Transverse colon (tissue), 4 donors: ENCODE data around the gene SERPINA1. TPM values are rescaled to one million over a fixed set of nuclear protein-coding genes. Genes with fewer than 3 reads are reported as not detected.

Source experiments
- DNase-seq: peaks from one replicate; pipeline ENCODE4 v3.0.0-alpha.2; 2019
- H3K27ac ChIP-seq, 4 donors: fragments of 200-600 bp; sonication (generic); 2 replicates each; pipeline ENCODE4 v1.5.1; 2016 to 2018; ENCODE audit warnings: inconsistent platforms in 4 of 4
- H3K27me3 ChIP-seq: fragments of 200-600 bp; sonication (generic); 2 replicates; pipeline ENCODE4 v1.5.1; 2017; ENCODE audit warnings: inconsistent platforms
- H3K36me3 ChIP-seq, 4 donors: fragments of 200-600 bp; sonication (generic); 2 replicates each; pipeline ENCODE4 v1.5.1; 2017 to 2019; ENCODE audit warnings: inconsistent platforms in 4 of 4
- H3K4me1 ChIP-seq, 4 donors: fragments of 200-600 bp; sonication (generic); 2 replicates each; pipeline ENCODE4 v1.5.1; 2017 to 2020; ENCODE audit warnings: inconsistent platforms in 4 of 4
- H3K4me3 ChIP-seq, 4 donors: fragments of 200-600 bp; sonication (generic); 1 replicate in 1 of 4; 2 replicates in 3 of 4; pipeline versions ENCODE4 v1.5.1 to v1.6.1; 2017 to 2019; ENCODE audit warnings: inconsistent platforms in 4 of 4
- H3K9me3 ChIP-seq, 2 donors: fragments of 200-600 bp; sonication (generic); 2 replicates each; pipeline ENCODE4 v1.5.1; 2017 to 2019; ENCODE audit warnings: inconsistent platforms in 2 of 2
- CTCF ChIP-seq, 5 experiments: fragments of 200-600 bp in 3 of 5; fragments of 450-650 bp in 2 of 5; sonication (generic) in 3 of 5; IDR thresholded peaks; 1 replicate in 2 of 5; 2 replicates in 3 of 5; pipeline ENCODE4 v1.5.1; 2016 to 2017; ENCODE audit warnings: antibody characterized with exemption in 5 of 5, inconsistent platforms in 3 of 5, mild to moderate bottlenecking in 2 of 5, moderate library complexity in 1 of 5
- EP300 ChIP-seq: sonication (generic); formaldehyde crosslinking; IDR thresholded peaks from one replicate; pipeline ENCODE4 v1.6.1; 2017; ENCODE audit warnings: antibody characterized with exemption, low read depth
- POLR2A ChIP-seq: fragments of 450-650 bp; IDR thresholded peaks from one replicate; pipeline ENCODE4 v1.6.1; 2016; ENCODE audit warnings: antibody characterized with exemption, mild to moderate bottlenecking, moderate library complexity
- POLR2AphosphoS5 ChIP-seq, 3 donors: sonication (generic); formaldehyde crosslinking; IDR thresholded peaks; one replicate each; pipeline ENCODE4 v1.6.1; 2016; ENCODE audit warnings: antibody characterized with exemption in 3 of 3
- WGBS, 2 donors: methylation state at CpG; one replicate each; pipeline ENCODE4 v1.1.5; 2018; ENCODE audit warnings: low coverage in 1 of 2; 5-methylcytosine and 5-hydroxymethylcytosine counted together
- in situ Hi-C, 4 donors: fragments of 200-750 bp; cut with MboI; loops; one replicate each; pipeline versions ENCODE4 v1.15.0 to v1.15.1; 2017; ENCODE audit warnings: low sequenced_read_pairs in 3 of 4, low pct_ligation_motif_present in 1 of 4, low pct_unique_long_range_greater_than_20kb in 1 of 4
- intact Hi-C: fragments of 100-400 bp; cut with DNase I; formaldehyde crosslinking; loops from one replicate; pipeline ENCODE4 v1.15.1; 2023; ENCODE audit warnings: low total_unique reads
- total RNA-seq, 4 donors: library from RNA; depleted of rRNA; stranded (reverse); fragments of >200 nt; gene quantifications; one replicate each; pipeline ENCODE4 v1.1.0, GENCODE V29; 2016

SERPINA1 gene
- total RNA-seq, 4 donors from 2014 or later: 35.2 to 107 (median 61.0) TPM

GRCh38 chr14:94403312-94403932 lies 15.0 kb upstream of the SERPINA1 start:
- WGBS, 2 donors: 60 to 64% methylated on average over 3 to 4 of the region's 4 CpGs
- Histone ChIP-seq H3K9me3 (peaks cover 5 to 9% of the 10 kb centered on the region in 2 donors), H3K27ac (no peak overlapping the region), H3K27me3 (no peaks in the 10 kb centered on the region), H3K4me3 (no peak overlapping the region), H3K4me1 (no peaks in the 10 kb centered on the region), H3K36me3 (no peaks in the 10 kb centered on the region)
- TF ChIP-seq POLR2A (no peak), POLR2AphosphoS5 (IDR thresholded peaks at IDR 0.05) (no peak), CTCF (IDR thresholded peaks at IDR 0.05) (no peak), EP300 (no peak)
- intact Hi-C loops (no loop called here), in situ Hi-C loops (no loop called here)
- no peak for DNase-seq

- Histone ChIP-seq H3K36me3 (no peaks in the 10 kb centered on the region), H3K4me1 (peaks cover 0 to 2% (median 0%) of the 10 kb centered on the region in 4 donors), H3K27ac (no peak overlapping the region), H3K27me3 (no peaks in the 10 kb centered on the region), H3K4me3 (no peak overlapping the region), H3K9me3 (no peaks in the 10 kb centered on the region)
- intact Hi-C loops (no loop called here), in situ Hi-C loops (no loop called here)
- DNase-seq: no peak
- 67% methylated on average over 1 of the region's 1 CpG; no CpG with 5 or more reads in 1 of the 2 donors for WGBS, 2 donors
- TF ChIP-seq CTCF (IDR thresholded peaks at IDR 0.05) (no peak), EP300 (no peak), POLR2A (no peak), POLR2AphosphoS5 (IDR thresholded peaks at IDR 0.05) (no peak)
Observed at GRCh38 chr14:94401083-94401482, 12.7 kb upstream of the SERPINA1 start.

GRCh38 chr14:94400422-94400841 lies 12.0 kb upstream of the SERPINA1 start:
- intact Hi-C loops (no loop called here), in situ Hi-C loops (no loop called here)
- Histone ChIP-seq H3K4me3 (no peak overlapping the region), H3K9me3 (no peaks in the 10 kb centered on the region), H3K36me3 (no peaks in the 10 kb centered on the region), H3K27me3 (no peaks in the 10 kb centered on the region), H3K4me1 (peaks cover 0 to 6% (median 0%) of the 10 kb centered on the region in 4 donors), H3K27ac (no peak overlapping the region)
- no peak for DNase-seq
- TF ChIP-seq EP300: no peak
- TF ChIP-seq POLR2AphosphoS5 (IDR thresholded peaks at IDR 0.05): no peak
- WGBS, 2 donors: 70 to 78% methylated on average over 3 of the region's 3 CpGs

GRCh38 chr14:94398536-94398935 lies 10.1 kb upstream of the SERPINA1 start:
- H3K27ac ChIP-seq: no peak overlapping the region
- no peak for DNase-seq

More at GRCh38 chr14:94398536-94398935, 10.1 kb upstream of the SERPINA1 start:
- 74 to 92% methylated on average over 3 to 5 of the region's 5 CpGs for WGBS, 2 donors
- H3K27me3 ChIP-seq: no peaks in the 10 kb centered on the region
- peaks cover 0 to 22% (median 6%) of the 10 kb centered on the region in 4 donors for H3K4me1 ChIP-seq
- TF ChIP-seq CTCF (IDR thresholded peaks at IDR 0.05): no peak
- no peak for TF ChIP-seq EP300
- no peak for TF ChIP-seq POLR2AphosphoS5 (IDR thresholded peaks at IDR 0.05)
- no peak for TF ChIP-seq POLR2A
- no peaks in the 10 kb centered on the region for H3K9me3 ChIP-seq
- no peaks in the 10 kb centered on the region for H3K36me3 ChIP-seq
- H3K4me3 ChIP-seq: no peak overlapping the region
- in situ Hi-C loops (no loop called here), intact Hi-C loops (no loop called here)
